UCSD-AML1 (cell line): ENCODE data around the gene PNMA5.

Experiments used
- DNase-seq: peaks from one replicate; lab custom pipeline; 2025; ENCODE audit not compliant: unreplicated experiment; lab: John Stamatoyannopoulos, UW

Gene PNMA5

GRCh38 chrX:152958524-152959465 lies 35.1 kb downstream of the PNMA5 start:
- DNase-seq, result peak; percentile 84

GRCh38 chrX:152958047-152958446 lies 35.9 kb downstream of the PNMA5 start:
- no peak for DNase-seq

GRCh38 chrX:152950786-152951185 lies 43.1 kb downstream of the PNMA5 start:
- DNase-seq, result no peak

DNA sequence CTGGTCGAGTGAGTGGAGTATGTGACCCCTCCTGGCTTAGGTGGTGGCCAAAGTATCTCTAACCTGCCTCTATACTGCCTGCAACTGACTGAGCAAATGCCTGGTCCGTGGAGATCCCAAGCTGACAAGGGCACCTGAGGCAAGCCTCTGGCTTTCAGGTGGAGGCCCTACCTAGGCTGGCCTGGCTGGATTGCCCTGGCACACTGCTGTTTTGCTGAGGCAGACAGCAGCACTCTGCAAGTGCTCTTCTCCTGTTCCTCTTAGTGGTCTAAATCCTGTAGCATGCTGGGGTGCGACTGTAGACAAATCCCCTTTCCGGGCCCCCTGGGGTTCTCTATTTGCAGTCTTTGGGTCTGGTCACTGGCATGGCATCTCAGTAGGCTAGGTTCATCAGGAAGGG lies 44.8 kb downstream of the PNMA5 start:
- no peak for DNase-seq

- DNase-seq, result no peak
These were observed 47.2 kb downstream of the PNMA5 start for GRCh38 chrX:152946681-152947080.

DNA sequence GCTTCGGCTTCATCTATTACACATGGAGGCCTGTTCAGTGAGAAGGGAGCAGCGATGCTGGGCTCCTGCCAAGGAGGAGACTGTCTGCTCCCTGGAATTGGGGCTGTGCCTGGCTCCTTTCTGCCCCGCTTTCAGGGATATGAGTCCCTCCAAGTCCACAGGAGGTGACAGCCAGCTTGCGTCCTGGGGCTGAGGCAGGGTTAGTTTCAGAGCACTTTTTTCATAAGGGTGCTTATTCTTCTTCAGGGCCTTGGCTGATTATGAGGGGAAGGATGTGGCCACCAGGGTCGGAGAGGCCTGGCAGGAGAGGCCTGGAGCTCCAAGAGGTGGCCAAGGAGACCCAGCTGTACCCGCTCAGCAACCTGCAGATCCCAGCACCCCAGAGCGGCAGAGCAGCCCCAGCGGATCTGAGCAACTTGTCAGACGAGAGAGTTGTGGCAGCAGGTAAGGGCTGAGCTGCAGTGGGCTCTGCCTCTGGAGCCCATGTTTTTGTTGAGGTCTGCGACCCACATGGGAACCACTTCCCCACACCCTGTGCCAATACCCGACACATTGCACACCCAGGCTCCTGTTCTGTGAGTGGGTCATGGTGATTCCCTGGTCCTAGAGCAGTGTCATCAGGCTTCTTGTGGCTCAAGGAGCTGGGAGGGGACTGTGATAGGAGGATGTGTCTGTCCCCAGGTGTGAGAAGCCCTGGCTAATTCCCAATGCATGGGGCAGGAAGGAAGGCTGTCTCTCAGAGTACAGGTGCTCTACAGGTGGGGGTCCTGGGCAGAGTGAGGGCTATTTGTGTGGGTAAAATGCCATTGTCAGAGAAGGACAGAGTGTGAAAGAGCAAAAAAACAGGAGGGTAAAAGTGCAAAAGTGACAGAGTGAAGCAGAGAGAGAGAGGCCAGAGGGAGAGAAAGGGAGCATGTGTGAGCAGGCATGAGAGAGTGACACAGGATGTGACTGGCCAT lies 48.6 kb downstream of the PNMA5 start:
- DNase-seq, result no peak

GRCh38 chrX:152943826-152944225 lies 50.1 kb downstream of the PNMA5 start:
- no peak for DNase-seq

- DNase-seq, result no peak
These were observed 51.9 kb downstream of the PNMA5 start for GRCh38 chrX:152942077-152942442.

GRCh38 chrX:152941328-152942076 lies 52.4 kb downstream of the PNMA5 start:
- DNase-seq, result peak; percentile 90
